Measurements from ENCODE around the gene VRTN. TPM values are rescaled to one million over a fixed set of nuclear protein-coding genes. Genes with fewer than 3 reads are reported as not detected.

VRTN gene
- total and polyA plus RNA-seq, 2 of the 13 experiments (the other 11 are each of a cell fraction or from before 2014, with no cell fraction given), result not detected

GRCh38 chr14:74350211-74350927 lies 2.1 kb downstream of the VRTN start:
- no peak for ATAC-seq
- H2AFZ ChIP-seq (ENCODE audit: low read length), result no peak overlapping the region
- no peaks in the 10 kb centered on the region for H3K9me3 ChIP-seq (ENCODE audit: low read length)
- intact Hi-C loops (cut with micrococcal nuclease; ENCODE audit: unreplicated experiment), result no loop called here
- in situ Hi-C loops (cut with HindIII; ENCODE audit: extremely low pct_ligation_motif_present, low pct_unique_long_range_greater_than_20kb), result no loop called here
- no peak overlapping the region for H3K4me2 ChIP-seq (ENCODE audit: low read depth, low read length)
- DNase-seq (ENCODE audit: low spot score), result no peak
- H3K4me1 ChIP-seq (ENCODE audit: insufficient read depth, low read length), result peaks cover 5% of the 10 kb centered on the region; the same call in 1 of the 2 replicates
- FAIRE-seq, result no peak
- H3K27ac ChIP-seq (ENCODE audit: extremely low read length, insufficient read depth, low read length), result no peak overlapping the region
- BruUV-seq (replicated peaks), result no TSS peak
- H3K36me3 ChIP-seq (replicated peaks in 1 of 2; ENCODE audit: control insufficient read depth in 1 of 2, insufficient read depth in 2 of 2, low read length in 2 of 2), result no peaks in the 10 kb centered on the region
- H3K27me3 ChIP-seq (ENCODE audit: control insufficient read depth in 1 of 2, insufficient read depth in 2 of 2, low read length in 2 of 2), result peaks cover 3 to 13% of the 10 kb centered on the region in 2 experiments; a peak in 3 of 5 replicates
- H4K20me1 ChIP-seq (ENCODE audit: insufficient read depth, low read length), result no peaks in the 10 kb centered on the region
- 19% methylated on average over 11 of the region's 11 CpGs for WGBS (ENCODE audit: low lambda C conversion rate)
- no peaks in the 10 kb centered on the region for H3K79me2 ChIP-seq (ENCODE audit: insufficient read depth, low read length)
- no peak overlapping the region for H3K4me3 ChIP-seq (replicated peaks in 1 of 3; ENCODE audit: insufficient read depth in 1 of 3, low read depth in 2 of 3, low read length in 3 of 3)
- TF ChIP-seq ETV5 (CRISPR knock-in tag; IDR thresholded peaks at IDR 0.05; ENCODE audit: borderline replicate concordance) (no peak), NRL (CRISPR knock-in tag; IDR thresholded peaks at IDR 0.05; ENCODE audit: borderline replicate concordance) (no peak), ZBTB2 (CRISPR knock-in tag; IDR thresholded peaks at IDR 0.05; ENCODE audit: low read depth) (no peak), KDM5B (CRISPR knock-in tag; IDR thresholded peaks at IDR 0.05; ENCODE audit: borderline replicate concordance) (no peak), PATZ1 (CRISPR knock-in tag; IDR thresholded peaks at IDR 0.05) (no peak), ZBTB42 (CRISPR knock-in tag; IDR thresholded peaks at IDR 0.05) (no peak), MIER3 (CRISPR knock-in tag; IDR thresholded peaks at IDR 0.05; ENCODE audit: borderline replicate concordance) (no peak), ZNF207 (IDR thresholded peaks at IDR 0.05; ENCODE audit: borderline replicate concordance) (no peak)
- TF ChIP-seq, protein P1, sequence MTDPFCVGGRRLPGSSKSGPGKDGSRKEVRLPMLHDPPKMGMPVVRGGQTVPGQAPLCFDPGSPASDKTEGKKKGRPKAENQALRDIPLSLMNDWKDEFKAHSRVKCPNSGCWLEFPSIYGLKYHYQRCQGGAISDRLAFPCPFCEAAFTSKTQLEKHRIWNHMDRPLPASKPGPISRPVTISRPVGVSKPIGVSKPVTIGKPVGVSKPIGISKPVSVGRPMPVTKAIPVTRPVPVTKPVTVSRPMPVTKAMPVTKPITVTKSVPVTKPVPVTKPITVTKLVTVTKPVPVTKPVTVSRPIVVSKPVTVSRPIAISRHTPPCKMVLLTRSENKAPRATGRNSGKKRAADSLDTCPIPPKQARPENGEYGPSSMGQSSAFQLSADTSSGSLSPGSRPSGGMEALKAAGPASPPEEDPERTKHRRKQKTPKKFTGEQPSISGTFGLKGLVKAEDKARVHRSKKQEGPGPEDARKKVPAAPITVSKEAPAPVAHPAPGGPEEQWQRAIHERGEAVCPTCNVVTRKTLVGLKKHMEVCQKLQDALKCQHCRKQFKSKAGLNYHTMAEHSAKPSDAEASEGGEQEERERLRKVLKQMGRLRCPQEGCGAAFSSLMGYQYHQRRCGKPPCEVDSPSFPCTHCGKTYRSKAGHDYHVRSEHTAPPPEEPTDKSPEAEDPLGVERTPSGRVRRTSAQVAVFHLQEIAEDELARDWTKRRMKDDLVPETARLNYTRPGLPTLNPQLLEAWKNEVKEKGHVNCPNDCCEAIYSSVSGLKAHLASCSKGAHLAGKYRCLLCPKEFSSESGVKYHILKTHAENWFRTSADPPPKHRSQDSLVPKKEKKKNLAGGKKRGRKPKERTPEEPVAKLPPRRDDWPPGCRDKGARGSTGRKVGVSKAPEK (CRISPR knock-in tag; IDR thresholded peaks at IDR 0.05; ENCODE audit: borderline replicate concordance), result no peak
- ChIA-PET POLR2A (no interaction called here), CTCF (ENCODE audit: low intra/inter-chr PET ratio, low total read pairs) (no interaction called here)
- H3K9ac ChIP-seq (ENCODE audit: insufficient read depth, low read depth, low read length), result no peak overlapping the region

Data from HepG2 (cell line).